Subcutaneous abdominal adipose tissue (tissue), 5 donors: ENCODE data around the gene ZMYND19.
A peak's percentile ranks its signal among the peaks of the same experiment; 100 is the strongest.
"Not testable (repeated sequence)": the region's sequence is repeated elsewhere in the genome, so short reads cannot be mapped to it uniquely, and the experiment has no call there.

Experiments used
- H3K27ac ChIP-seq: one replicate; pipeline ENCODE4 v1.7.0; 2013; ENCODE audit warnings: low read depth, mild to moderate bottlenecking, inconsistent platforms, low read length, moderate library complexity
- H3K27me3 ChIP-seq, 5 donors: one replicate each; pipeline ENCODE4 v1.7.0; 2013; ENCODE audit warnings: low read length in 5 of 5, inconsistent platforms in 1 of 5; ENCODE audit not compliant: control insufficient read depth in 5 of 5, insufficient read depth in 4 of 5
- H3K36me3 ChIP-seq, 5 donors: one replicate each; pipeline ENCODE4 v1.7.0; 2013; ENCODE audit warnings: low read length in 5 of 5; ENCODE audit not compliant: control insufficient read depth in 5 of 5, insufficient read depth in 5 of 5
- H3K4me1 ChIP-seq, 5 donors: one replicate each; pipeline ENCODE4 v1.7.0; 2013; ENCODE audit warnings: low read length in 5 of 5, mild to moderate bottlenecking in 3 of 5, moderate library complexity in 1 of 5; ENCODE audit not compliant: control insufficient read depth in 5 of 5, insufficient read depth in 5 of 5
- H3K4me3 ChIP-seq, 5 donors: one replicate each; pipeline ENCODE4 v1.7.0; 2013; ENCODE audit warnings: low read length in 5 of 5, low read depth in 1 of 5
- H3K9ac ChIP-seq, 5 donors: one replicate each; pipeline ENCODE4 v1.7.0; 2013; ENCODE audit warnings: low read length in 5 of 5, mild to moderate bottlenecking in 4 of 5, moderate library complexity in 3 of 5
- H3K9me3 ChIP-seq, 5 donors: one replicate each; pipeline ENCODE4 v1.7.0; 2013; ENCODE audit warnings: low read length in 5 of 5; ENCODE audit not compliant: control insufficient read depth in 5 of 5
- donor health status: healthy.
- donor health status: healthy.
- donor health status: healthy.
- donor health status: healthy.
- donor health status: healthy.

Gene ZMYND19

GRCh38 chr9:137627406-137627805 is 37.1 kb upstream of the ZMYND19 start:
- not testable (repeated sequence) for H3K27me3 ChIP-seq, H3K36me3 ChIP-seq, H3K9me3 ChIP-seq, H3K27ac ChIP-seq, H3K4me3 ChIP-seq, H3K9ac ChIP-seq
- H3K4me1 ChIP-seq, result peaks cover 2 to 41% (median 32%) of the 10 kb centered on the region in 5 donors

GRCh38 chr9:137626464-137626863 is 36.2 kb upstream of the ZMYND19 start:
- Histone ChIP-seq H3K4me1 (peaks cover 2 to 40% (median 28%) of the 10 kb centered on the region in 5 donors), H3K9ac (no peak overlapping the region), H3K4me3 (no peak overlapping the region), H3K36me3 (peaks cover 0 to 3% (median 0%) of the 10 kb centered on the region in 5 donors), H3K27me3 (no peaks in the 10 kb centered on the region), H3K27ac (no peak overlapping the region), H3K9me3 (no peaks in the 10 kb centered on the region)

GRCh38 chr9:137622211-137622610 is 31.9 kb upstream of the ZMYND19 start:
- H3K9me3 ChIP-seq, H3K36me3 ChIP-seq, H3K27me3 ChIP-seq, H3K9ac ChIP-seq, H3K27ac ChIP-seq, H3K4me3 ChIP-seq: not testable (repeated sequence)
- peaks cover 10 to 50% (median 45%) of the 10 kb centered on the region in 5 donors for H3K4me1 ChIP-seq

- no peaks in the 10 kb centered on the region for H3K27me3 ChIP-seq
- H3K9ac ChIP-seq, result peak overlapping the region in 4 of 5 donors; percentile 26 to 63 (median 34)
- H3K27ac ChIP-seq, result peak overlapping the region; percentile 61
- H3K4me1 ChIP-seq, result peaks cover 10 to 57% (median 43%) of the 10 kb centered on the region in 5 donors
- no peaks in the 10 kb centered on the region for H3K9me3 ChIP-seq
- peaks cover 0 to 4% (median 0%) of the 10 kb centered on the region in 5 donors for H3K36me3 ChIP-seq
- no peak overlapping the region for H3K4me3 ChIP-seq
These were observed 30.9 kb upstream of the ZMYND19 start for GRCh38 chr9:137621131-137621757.

- H3K27ac ChIP-seq, result peak overlapping the region; percentile 61
- no peaks in the 10 kb centered on the region for H3K9me3 ChIP-seq
- H3K36me3 ChIP-seq, result peaks cover 0 to 10% (median 3%) of the 10 kb centered on the region in 5 donors
- peak overlapping the region in 3 of 5 donors; percentile 63 to 98 (median 87) for H3K9ac ChIP-seq
- no peaks in the 10 kb centered on the region for H3K27me3 ChIP-seq
- peak overlapping the region in 3 of 5 donors; percentile 13 to 81 (median 22) for H3K4me3 ChIP-seq
- peaks cover 10 to 58% (median 42%) of the 10 kb centered on the region in 5 donors for H3K4me1 ChIP-seq
These were observed 30.3 kb upstream of the ZMYND19 start for GRCh38 chr9:137620581-137620980.

DNA sequence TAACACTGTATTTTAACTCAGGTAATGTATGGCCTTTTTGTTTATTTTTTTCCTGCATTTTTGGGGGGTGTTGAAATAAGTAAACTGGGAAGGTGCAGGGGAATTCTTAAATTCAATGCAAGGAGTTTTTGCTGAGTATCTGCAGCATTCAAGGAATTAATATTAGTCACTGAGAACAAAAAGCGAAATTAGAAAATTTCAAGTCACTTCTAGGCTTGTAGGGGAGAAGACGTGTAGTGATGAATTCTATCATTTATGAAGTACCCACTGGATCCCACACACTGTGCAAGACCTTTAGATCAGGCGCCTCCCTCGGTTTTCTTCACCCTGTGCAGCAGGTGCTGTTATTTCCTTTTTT is 29.7 kb upstream of the ZMYND19 start:
- peak overlapping the region; percentile 91 for H3K27ac ChIP-seq
- peak overlapping the region; percentile 87 to 98 (median 90) for H3K9ac ChIP-seq
- H3K27me3 ChIP-seq, result no peaks in the 10 kb centered on the region
- H3K4me3 ChIP-seq, result peak overlapping the region; percentile 75 to 89 (median 84)
- H3K4me1 ChIP-seq, result peaks cover 10 to 54% (median 42%) of the 10 kb centered on the region in 5 donors
- no peaks in the 10 kb centered on the region for H3K9me3 ChIP-seq
- H3K36me3 ChIP-seq, result peaks cover 0 to 16% (median 8%) of the 10 kb centered on the region in 5 donors

GRCh38 chr9:137619240-137620047 is 29.1 kb upstream of the ZMYND19 start:
- Histone ChIP-seq H3K4me3 (peak overlapping the region; percentile 75 to 89 (median 84)), H3K9me3 (no peaks in the 10 kb centered on the region), H3K4me1 (peaks cover 10 to 53% (median 41%) of the 10 kb centered on the region in 5 donors), H3K9ac (peak overlapping the region; percentile 87 to 98 (median 90)), H3K27ac (peak overlapping the region; percentile 91), H3K36me3 (peaks cover 0 to 21% (median 14%) of the 10 kb centered on the region in 5 donors), H3K27me3 (no peaks in the 10 kb centered on the region)

- Histone ChIP-seq H3K27me3 (no peaks in the 10 kb centered on the region), H3K4me3 (peak within 1 kb of the TSS; percentile 88 to 94 (median 90)), H3K9ac (peak within 1 kb of the TSS; percentile 95 to 99 (median 98)), H3K4me1 (peaks cover 10 to 56% (median 42%) of the 10 kb centered on the region in 5 donors), H3K27ac (peak within 1 kb of the TSS; percentile 91), H3K9me3 (no peaks in the 10 kb centered on the region), H3K36me3 (peaks cover 0 to 32% (median 24%) of the 10 kb centered on the region in 5 donors)
These were observed 28.1 kb upstream of the ZMYND19 start, which contains the start of gene EHMT1 for GRCh38 chr9:137618105-137619067. EHMT1 (plus strand) TSS chr9:137619005; CDS start chr9:137619029, 24 bp downstream.

DNA sequence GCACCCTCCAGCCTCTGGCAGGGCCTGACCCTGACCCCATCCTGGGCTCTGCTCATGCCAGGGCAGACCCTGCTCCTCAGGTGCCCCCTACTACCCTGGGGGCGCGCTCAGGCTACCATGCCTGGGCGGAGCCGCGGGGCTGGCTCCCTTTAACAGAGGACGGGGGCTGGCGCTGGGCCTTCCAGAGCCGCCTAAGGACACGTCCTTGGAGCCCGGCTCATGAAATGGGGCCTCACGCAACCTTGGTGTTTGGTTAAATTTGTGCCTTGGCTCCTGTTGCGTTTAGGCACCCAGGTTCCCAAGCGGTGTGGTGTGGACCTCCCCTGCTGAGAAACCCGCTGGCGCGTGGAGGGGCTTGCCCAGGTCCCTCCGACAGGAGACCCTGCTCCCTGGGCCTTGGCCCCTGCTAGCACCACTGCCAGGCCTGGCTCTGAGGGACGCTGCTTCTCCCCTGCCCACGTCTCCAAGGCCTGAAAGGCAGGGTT is 25.1 kb upstream of the ZMYND19 start:
- peaks cover 0 to 35% (median 25%) of the 10 kb centered on the region in 5 donors for H3K36me3 ChIP-seq
- no peak overlapping the region for H3K9ac ChIP-seq
- H3K9me3 ChIP-seq, result no peaks in the 10 kb centered on the region
- H3K4me3 ChIP-seq, result no peak overlapping the region
- no peaks in the 10 kb centered on the region for H3K27me3 ChIP-seq
- H3K4me1 ChIP-seq, result peaks cover 7 to 58% (median 45%) of the 10 kb centered on the region in 5 donors
- H3K27ac ChIP-seq, result no peak overlapping the region
